Upper lobe of left lung (tissue), 4 donors: Measurements from ENCODE around the gene SLC25A39.

ENCODE experiments used
- CTCF ChIP-seq, 6 experiments: fragments of 450-650 bp in 4 of 6; fragments of 200-600 bp in 2 of 6; sonication (generic) in 2 of 6; IDR thresholded peaks; one replicate each; pipeline ENCODE4 v1.5.1; 2016 to 2019; ENCODE audit warnings: antibody characterized with exemption in 6 of 6
- EP300 ChIP-seq, 4 donors: sonication (generic); formaldehyde crosslinking; IDR thresholded peaks; one replicate each; pipeline ENCODE4 v1.5.1; 2017; ENCODE audit warnings: antibody characterized with exemption in 4 of 4, control low read depth in 2 of 4
- POLR2AphosphoS5 ChIP-seq, 2 donors: sonication (generic); formaldehyde crosslinking; IDR thresholded peaks; one replicate each; pipeline ENCODE4 v1.5.1; 2017; ENCODE audit warnings: antibody characterized with exemption in 2 of 2

GRCh38 chr17:44333371-44333770, 8.7 kb upstream of the SLC25A39 start:
- TF ChIP-seq CTCF (IDR thresholded peaks at IDR 0.05): no peak
- TF ChIP-seq EP300 (IDR thresholded peaks at IDR 0.05): no peak
- TF ChIP-seq POLR2AphosphoS5 (IDR thresholded peaks at IDR 0.05): no peak
